A549 (cell line): Measurements from ENCODE around the gene SLC22A7.

Source experiments
- CBX2 ChIP-seq: fragments of 200-600 bp; sonication (generic); IDR thresholded peaks from 2 replicates; pipeline ENCODE4 v1.6.1; 2016; ENCODE audit warnings: low read depth, mild to moderate bottlenecking, borderline replicate concordance
- CEBPB ChIP-seq, 2 experiments: fragments of >200 bp in 1 of 2; sonication (Bioruptor Twin) in 1 of 2; formaldehyde crosslinking in 1 of 2; IDR thresholded peaks; 2 replicates each; pipeline ENCODE4 v1.6.1; 2012 to 2016
- EHMT2 ChIP-seq: fragments of 200-600 bp; sonication (generic); IDR thresholded peaks from 2 replicates; pipeline ENCODE4 v1.6.1; 2016; ENCODE audit warnings: antibody characterized with exemption, low read depth, mild to moderate bottlenecking, moderate library complexity
- EP300 ChIP-seq, 2 experiments: fragments of >200 bp; sonication (Bioruptor Twin); formaldehyde crosslinking; IDR thresholded peaks; 2 replicates in 1 of 2; 3 replicates in 1 of 2; pipeline ENCODE4 v1.6.1; 2016 to 2017
- KDM5A ChIP-seq: fragments of 200-600 bp; sonication (generic); IDR thresholded peaks from 2 replicates; pipeline ENCODE4 v1.6.1; 2016; ENCODE audit warnings: antibody characterized with exemption, mild to moderate bottlenecking
- POLR2A ChIP-seq: IDR thresholded peaks from 2 replicates; pipeline ENCODE4 v1.6.1; 2012; ENCODE audit warnings: mild to moderate bottlenecking, low read length
- RAD21 ChIP-seq, 2 experiments: fragments of >200 bp in 1 of 2; sonication (Bioruptor Twin) in 1 of 2; formaldehyde crosslinking in 1 of 2; IDR thresholded peaks in 1 of 2; conservative IDR thresholded peaks in 1 of 2; 2 replicates in 1 of 2; 3 replicates in 1 of 2; pipeline ENCODE4 v1.6.1; 2012 to 2018; ENCODE audit warnings: inconsistent platforms in 1 of 2
- RCOR1 ChIP-seq: fragments of 150-350 bp; IDR thresholded peaks from 2 replicates; pipeline ENCODE4 v1.6.1; 2014; ENCODE audit warnings: antibody characterized with exemption, low read length, low read depth
- TF ChIP-seq, protein P1 (sequence below): fragments of >200 bp; sonication (Bioruptor Twin); formaldehyde crosslinking; IDR thresholded peaks from 3 replicates; pipeline ENCODE4 v1.5.1; 2016
- TF ChIP-seq, protein P2 (sequence below): fragments of 150-350 bp; IDR thresholded peaks from 2 replicates; pipeline ENCODE4 v1.6.1; 2014; ENCODE audit warnings: low read depth, mild to moderate bottlenecking, low read length
- TF ChIP-seq, protein P3 (sequence below): IDR thresholded peaks from 2 replicates; pipeline ENCODE4 v1.6.1; 2012
- TF ChIP-seq, protein P4 (sequence below): IDR thresholded peaks from 2 replicates; pipeline ENCODE4 v1.6.1; 2012
- TF ChIP-seq, protein P5 (sequence below): fragments of 200-600 bp; sonication (generic); IDR thresholded peaks from 2 replicates; pipeline ENCODE4 v1.6.1; 2016; ENCODE audit warnings: antibody characterized with exemption, mild to moderate bottlenecking, moderate library complexity
- TF ChIP-seq, protein P6 (sequence below): fragments of >200 bp; sonication (Bioruptor Twin); formaldehyde crosslinking; IDR thresholded peaks from 3 replicates; pipeline ENCODE4 v1.6.1; 2016

DNA sequence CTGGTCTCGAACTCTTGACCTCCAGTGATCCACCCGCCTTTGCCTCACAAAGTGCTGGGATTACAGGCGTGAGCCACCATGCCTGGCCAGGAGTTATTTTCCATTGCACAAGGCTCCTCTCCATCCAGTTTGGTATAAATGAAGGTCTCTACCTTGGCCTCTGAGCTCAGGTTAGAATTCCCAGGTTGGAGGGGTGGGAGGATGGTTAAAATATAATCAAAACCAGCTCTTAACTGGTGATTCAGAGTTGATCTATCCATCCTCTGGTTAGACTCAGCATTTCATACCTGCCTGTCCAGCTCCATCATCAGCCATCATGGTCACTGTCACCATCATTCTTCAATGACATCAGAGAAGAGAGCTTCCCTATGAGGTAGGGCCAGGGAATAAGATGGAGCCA, 2.6 kb upstream of the SLC22A7 start:
- TF ChIP-seq, protein P1, sequence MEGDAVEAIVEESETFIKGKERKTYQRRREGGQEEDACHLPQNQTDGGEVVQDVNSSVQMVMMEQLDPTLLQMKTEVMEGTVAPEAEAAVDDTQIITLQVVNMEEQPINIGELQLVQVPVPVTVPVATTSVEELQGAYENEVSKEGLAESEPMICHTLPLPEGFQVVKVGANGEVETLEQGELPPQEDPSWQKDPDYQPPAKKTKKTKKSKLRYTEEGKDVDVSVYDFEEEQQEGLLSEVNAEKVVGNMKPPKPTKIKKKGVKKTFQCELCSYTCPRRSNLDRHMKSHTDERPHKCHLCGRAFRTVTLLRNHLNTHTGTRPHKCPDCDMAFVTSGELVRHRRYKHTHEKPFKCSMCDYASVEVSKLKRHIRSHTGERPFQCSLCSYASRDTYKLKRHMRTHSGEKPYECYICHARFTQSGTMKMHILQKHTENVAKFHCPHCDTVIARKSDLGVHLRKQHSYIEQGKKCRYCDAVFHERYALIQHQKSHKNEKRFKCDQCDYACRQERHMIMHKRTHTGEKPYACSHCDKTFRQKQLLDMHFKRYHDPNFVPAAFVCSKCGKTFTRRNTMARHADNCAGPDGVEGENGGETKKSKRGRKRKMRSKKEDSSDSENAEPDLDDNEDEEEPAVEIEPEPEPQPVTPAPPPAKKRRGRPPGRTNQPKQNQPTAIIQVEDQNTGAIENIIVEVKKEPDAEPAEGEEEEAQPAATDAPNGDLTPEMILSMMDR, result no peak
- TF ChIP-seq CEBPB (IDR thresholded peaks at IDR 0.05), result no peak
- no peak for TF ChIP-seq POLR2A
- TF ChIP-seq, protein P2, sequence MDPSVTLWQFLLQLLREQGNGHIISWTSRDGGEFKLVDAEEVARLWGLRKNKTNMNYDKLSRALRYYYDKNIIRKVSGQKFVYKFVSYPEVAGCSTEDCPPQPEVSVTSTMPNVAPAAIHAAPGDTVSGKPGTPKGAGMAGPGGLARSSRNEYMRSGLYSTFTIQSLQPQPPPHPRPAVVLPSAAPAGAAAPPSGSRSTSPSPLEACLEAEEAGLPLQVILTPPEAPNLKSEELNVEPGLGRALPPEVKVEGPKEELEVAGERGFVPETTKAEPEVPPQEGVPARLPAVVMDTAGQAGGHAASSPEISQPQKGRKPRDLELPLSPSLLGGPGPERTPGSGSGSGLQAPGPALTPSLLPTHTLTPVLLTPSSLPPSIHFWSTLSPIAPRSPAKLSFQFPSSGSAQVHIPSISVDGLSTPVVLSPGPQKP, result no peak
- TF ChIP-seq EP300 (IDR thresholded peaks at IDR 0.05), result no peak
- no peak for TF ChIP-seq RAD21 (conservative IDR thresholded peaks at IDR 0.05 in 1 of 2, IDR thresholded peaks at IDR 0.05 in 1 of 2)
- TF ChIP-seq, protein P3, sequence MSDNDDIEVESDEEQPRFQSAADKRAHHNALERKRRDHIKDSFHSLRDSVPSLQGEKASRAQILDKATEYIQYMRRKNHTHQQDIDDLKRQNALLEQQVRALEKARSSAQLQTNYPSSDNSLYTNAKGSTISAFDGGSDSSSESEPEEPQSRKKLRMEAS, result no peak
- TF ChIP-seq, protein P4, sequence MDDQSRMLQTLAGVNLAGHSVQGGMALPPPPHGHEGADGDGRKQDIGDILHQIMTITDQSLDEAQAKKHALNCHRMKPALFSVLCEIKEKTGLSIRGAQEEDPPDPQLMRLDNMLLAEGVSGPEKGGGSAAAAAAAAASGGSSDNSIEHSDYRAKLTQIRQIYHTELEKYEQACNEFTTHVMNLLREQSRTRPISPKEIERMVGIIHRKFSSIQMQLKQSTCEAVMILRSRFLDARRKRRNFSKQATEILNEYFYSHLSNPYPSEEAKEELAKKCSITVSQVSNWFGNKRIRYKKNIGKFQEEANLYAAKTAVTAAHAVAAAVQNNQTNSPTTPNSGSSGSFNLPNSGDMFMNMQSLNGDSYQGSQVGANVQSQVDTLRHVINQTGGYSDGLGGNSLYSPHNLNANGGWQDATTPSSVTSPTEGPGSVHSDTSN, result no peak
- TF ChIP-seq, protein P5, sequence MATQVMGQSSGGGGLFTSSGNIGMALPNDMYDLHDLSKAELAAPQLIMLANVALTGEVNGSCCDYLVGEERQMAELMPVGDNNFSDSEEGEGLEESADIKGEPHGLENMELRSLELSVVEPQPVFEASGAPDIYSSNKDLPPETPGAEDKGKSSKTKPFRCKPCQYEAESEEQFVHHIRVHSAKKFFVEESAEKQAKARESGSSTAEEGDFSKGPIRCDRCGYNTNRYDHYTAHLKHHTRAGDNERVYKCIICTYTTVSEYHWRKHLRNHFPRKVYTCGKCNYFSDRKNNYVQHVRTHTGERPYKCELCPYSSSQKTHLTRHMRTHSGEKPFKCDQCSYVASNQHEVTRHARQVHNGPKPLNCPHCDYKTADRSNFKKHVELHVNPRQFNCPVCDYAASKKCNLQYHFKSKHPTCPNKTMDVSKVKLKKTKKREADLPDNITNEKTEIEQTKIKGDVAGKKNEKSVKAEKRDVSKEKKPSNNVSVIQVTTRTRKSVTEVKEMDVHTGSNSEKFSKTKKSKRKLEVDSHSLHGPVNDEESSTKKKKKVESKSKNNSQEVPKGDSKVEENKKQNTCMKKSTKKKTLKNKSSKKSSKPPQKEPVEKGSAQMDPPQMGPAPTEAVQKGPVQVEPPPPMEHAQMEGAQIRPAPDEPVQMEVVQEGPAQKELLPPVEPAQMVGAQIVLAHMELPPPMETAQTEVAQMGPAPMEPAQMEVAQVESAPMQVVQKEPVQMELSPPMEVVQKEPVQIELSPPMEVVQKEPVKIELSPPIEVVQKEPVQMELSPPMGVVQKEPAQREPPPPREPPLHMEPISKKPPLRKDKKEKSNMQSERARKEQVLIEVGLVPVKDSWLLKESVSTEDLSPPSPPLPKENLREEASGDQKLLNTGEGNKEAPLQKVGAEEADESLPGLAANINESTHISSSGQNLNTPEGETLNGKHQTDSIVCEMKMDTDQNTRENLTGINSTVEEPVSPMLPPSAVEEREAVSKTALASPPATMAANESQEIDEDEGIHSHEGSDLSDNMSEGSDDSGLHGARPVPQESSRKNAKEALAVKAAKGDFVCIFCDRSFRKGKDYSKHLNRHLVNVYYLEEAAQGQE, result no peak
- no peak for TF ChIP-seq CBX2
- no peak for TF ChIP-seq EHMT2
- TF ChIP-seq, protein P6, sequence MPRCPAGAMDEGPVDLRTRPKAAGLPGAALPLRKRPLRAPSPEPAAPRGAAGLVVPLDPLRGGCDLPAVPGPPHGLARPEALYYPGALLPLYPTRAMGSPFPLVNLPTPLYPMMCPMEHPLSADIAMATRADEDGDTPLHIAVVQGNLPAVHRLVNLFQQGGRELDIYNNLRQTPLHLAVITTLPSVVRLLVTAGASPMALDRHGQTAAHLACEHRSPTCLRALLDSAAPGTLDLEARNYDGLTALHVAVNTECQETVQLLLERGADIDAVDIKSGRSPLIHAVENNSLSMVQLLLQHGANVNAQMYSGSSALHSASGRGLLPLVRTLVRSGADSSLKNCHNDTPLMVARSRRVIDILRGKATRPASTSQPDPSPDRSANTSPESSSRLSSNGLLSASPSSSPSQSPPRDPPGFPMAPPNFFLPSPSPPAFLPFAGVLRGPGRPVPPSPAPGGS, result no peak
- no peak for TF ChIP-seq RCOR1
- no peak for TF ChIP-seq KDM5A
